ENCODE data around the gene PCSK1N.

The PCSK1N gene

DNA sequence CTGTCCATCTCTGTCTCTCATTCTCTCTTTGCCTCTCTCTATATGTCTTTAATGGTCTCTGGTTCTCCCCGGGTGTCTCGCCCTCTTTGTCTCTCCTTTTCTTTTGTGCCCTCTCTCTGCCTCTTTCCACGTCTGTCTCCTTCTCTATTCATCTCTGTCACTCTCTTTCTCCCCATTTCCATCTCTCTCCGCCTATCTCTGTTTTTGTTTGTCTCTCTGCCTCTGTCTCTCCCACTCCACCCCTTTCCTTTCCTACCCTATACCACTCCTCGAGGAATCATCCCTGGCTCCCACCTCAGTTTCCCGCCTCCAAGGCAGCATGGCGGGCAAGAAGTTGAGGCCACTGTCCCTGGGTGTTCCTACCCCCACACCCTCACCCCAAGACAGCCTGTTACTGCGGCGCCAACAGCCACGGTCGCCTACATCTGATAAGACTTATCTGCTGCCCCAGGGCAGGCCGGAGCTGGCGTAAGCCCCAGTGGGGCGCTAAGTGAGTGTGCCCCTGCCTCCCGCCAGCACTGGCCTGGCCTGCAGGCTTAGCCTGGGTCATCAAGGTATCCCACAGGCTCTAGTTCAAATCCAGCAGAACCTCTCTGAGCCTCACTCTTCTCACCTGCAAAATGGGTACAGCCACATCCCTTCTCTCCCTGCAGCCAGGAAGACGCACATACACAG, 49.7 kb downstream of the PCSK1N start:
- in situ Hi-C loops (cut with MboI; ENCODE audit: low pct_unique_long_range_greater_than_20kb, low sequenced_read_pairs, unreplicated experiment): no loop called here
- no peak for DNase-seq (ENCODE audit: low spot score)
- TF ChIP-seq CTCF (IDR thresholded peaks at IDR 0.05; ENCODE audit: extremely low read depth, insufficient read depth, missing control alignments): no peak

DNA sequence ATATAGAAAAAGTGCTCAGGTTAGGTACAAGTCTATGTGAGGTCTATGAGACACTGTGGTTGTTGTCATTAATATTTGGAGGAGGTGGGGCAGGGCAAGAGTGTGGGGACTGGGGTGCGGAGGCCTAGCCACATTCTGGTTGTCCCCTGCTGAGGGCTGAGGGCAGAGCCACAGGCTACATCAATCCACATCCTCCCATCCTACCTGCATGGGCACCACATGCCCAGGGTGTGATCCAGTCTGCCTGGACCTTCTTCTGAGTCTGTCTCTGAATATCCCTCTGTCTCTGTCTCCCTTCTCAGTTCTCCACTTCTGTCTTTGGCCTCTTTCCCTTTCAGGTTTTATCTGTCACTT, 50.2 kb downstream of the PCSK1N start:
- DNase-seq (ENCODE audit: low spot score): no peak
- in situ Hi-C loops (cut with MboI; ENCODE audit: low pct_unique_long_range_greater_than_20kb, low sequenced_read_pairs, unreplicated experiment): no loop called here
- TF ChIP-seq CTCF (IDR thresholded peaks at IDR 0.05; ENCODE audit: extremely low read depth, insufficient read depth, missing control alignments): no peak

- no peak for TF ChIP-seq CTCF (IDR thresholded peaks at IDR 0.05; ENCODE audit: extremely low read depth, insufficient read depth, missing control alignments)
- in situ Hi-C loops (cut with MboI; ENCODE audit: low pct_unique_long_range_greater_than_20kb, low sequenced_read_pairs, unreplicated experiment): no loop called here
- DNase-seq (ENCODE audit: low spot score): no peak
Measured at GRCh38 chrX:48784726-48785125, 50.7 kb downstream of the PCSK1N start.

DNA sequence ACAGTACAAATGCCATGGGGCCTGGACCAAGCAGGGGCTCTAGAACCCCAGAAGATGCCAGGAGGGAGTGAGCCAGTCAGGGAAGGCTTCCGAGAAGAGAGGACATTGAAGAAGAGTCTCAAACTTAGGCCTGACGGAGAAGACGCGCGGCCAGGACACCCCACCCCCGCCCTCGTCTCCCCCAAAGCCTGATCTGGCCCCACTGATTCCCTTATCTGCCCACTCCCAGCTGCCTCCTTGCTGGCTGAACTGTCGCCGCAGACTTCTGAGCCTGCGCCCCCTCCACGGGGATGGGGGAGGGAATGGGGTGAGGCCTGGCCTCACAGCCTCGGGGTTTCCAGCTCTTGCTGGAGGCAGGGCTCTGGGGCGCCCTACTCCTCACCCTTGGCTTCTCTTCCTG, 52.6 kb downstream of the PCSK1N start:
- no peak for DNase-seq (ENCODE audit: low spot score)
- in situ Hi-C loops (cut with MboI; ENCODE audit: low pct_unique_long_range_greater_than_20kb, low sequenced_read_pairs, unreplicated experiment): no loop called here
- no peak for TF ChIP-seq CTCF (IDR thresholded peaks at IDR 0.05; ENCODE audit: extremely low read depth, insufficient read depth, missing control alignments)

GRCh38 chrX:48782216-48782615, 53.2 kb downstream of the PCSK1N start:
- TF ChIP-seq CTCF (IDR thresholded peaks at IDR 0.05; ENCODE audit: extremely low read depth, insufficient read depth, missing control alignments): no peak
- no peak for DNase-seq (ENCODE audit: low spot score)
- in situ Hi-C loops (cut with MboI; ENCODE audit: low pct_unique_long_range_greater_than_20kb, low sequenced_read_pairs, unreplicated experiment): no loop called here

- in situ Hi-C loops (cut with MboI; ENCODE audit: low pct_unique_long_range_greater_than_20kb, low sequenced_read_pairs, unreplicated experiment): no loop called here
- no peak for DNase-seq (ENCODE audit: low spot score)
- no peak for TF ChIP-seq CTCF (IDR thresholded peaks at IDR 0.05; ENCODE audit: extremely low read depth, insufficient read depth, missing control alignments)
Measured at GRCh38 chrX:48781705-48782104, 53.7 kb downstream of the PCSK1N start.
